Gastroesophageal sphincter (tissue), 3 donors: Measurements from ENCODE around the gene GRIA4.

Experiments
- CTCF ChIP-seq, 4 experiments: fragments of 200-600 bp in 2 of 4; fragments of 450-650 bp in 2 of 4; sonication (generic) in 1 of 4; IDR thresholded peaks; one replicate each; pipeline ENCODE4 v1.5.1; 2017 to 2019; ENCODE audit warnings: antibody characterized with exemption in 4 of 4, mild to moderate bottlenecking in 2 of 4, moderate library complexity in 2 of 4
- EP300 ChIP-seq: sonication (generic); formaldehyde crosslinking; IDR thresholded peaks from one replicate; pipeline ENCODE4 v1.6.1; 2017; ENCODE audit warnings: antibody characterized with exemption, mild to moderate bottlenecking
- POLR2A ChIP-seq, 2 donors: fragments of 450-650 bp; IDR thresholded peaks; one replicate each; pipeline ENCODE4 v1.6.1; 2017; ENCODE audit warnings: antibody characterized with exemption in 2 of 2, mild to moderate bottlenecking in 2 of 2, moderate library complexity in 1 of 2
- POLR2AphosphoS5 ChIP-seq: sonication (generic); formaldehyde crosslinking; IDR thresholded peaks from one replicate; pipeline ENCODE4 v1.6.1; 2017; ENCODE audit warnings: antibody characterized with exemption

- no peak for TF ChIP-seq CTCF (IDR thresholded peaks at IDR 0.05)
- no peak for TF ChIP-seq POLR2A (IDR thresholded peaks at IDR 0.05)
- no peak for TF ChIP-seq EP300
- peak; percentile 54 for TF ChIP-seq POLR2AphosphoS5
Observed at GRCh38 chr11:106021181-106021966, 411.5 kb downstream of the GRIA4 start.
